ENCODE data around the gene PIK3R2. TPM values are rescaled to one million over a fixed set of nuclear protein-coding genes. Genes with fewer than 3 reads are reported as not detected.

PIK3R2 gene
- total and polyA plus RNA-seq, 2 of the 8 experiments (the other 6 are each of a cell fraction or from before 2014, with no cell fraction given): 21.7 to 57.1 TPM

GRCh38 chr19:18183529-18183928, 30.6 kb downstream of the PIK3R2 start (continued):
- TF ChIP-seq CHD7 (IDR thresholded peaks at IDR 0.05; ENCODE audit: insufficient replicate concordance, low read length) (no peak), FOSL1 (IDR thresholded peaks at IDR 0.05; ENCODE audit: insufficient read depth, low read depth, low read length) (no peak), MAX (IDR thresholded peaks at IDR 0.05) (no peak), CTCF (IDR thresholded peaks at IDR 0.05; ENCODE audit: control extremely low read depth in 1 of 3, insufficient read depth in 1 of 3, low read depth in 1 of 3, low read length in 3 of 3) (no peak), HDAC2 (IDR thresholded peaks at IDR 0.05; ENCODE audit: borderline replicate concordance in 1 of 2, low read depth in 2 of 2, low read length in 2 of 2) (no peak)
